ENCODE measurements around the gene NKX6-2.
"Not testable (repeated sequence)": the region's sequence is repeated elsewhere in the genome, so short reads cannot be mapped to it uniquely, and the experiment has no call there.

NKX6-2 gene

DNA sequence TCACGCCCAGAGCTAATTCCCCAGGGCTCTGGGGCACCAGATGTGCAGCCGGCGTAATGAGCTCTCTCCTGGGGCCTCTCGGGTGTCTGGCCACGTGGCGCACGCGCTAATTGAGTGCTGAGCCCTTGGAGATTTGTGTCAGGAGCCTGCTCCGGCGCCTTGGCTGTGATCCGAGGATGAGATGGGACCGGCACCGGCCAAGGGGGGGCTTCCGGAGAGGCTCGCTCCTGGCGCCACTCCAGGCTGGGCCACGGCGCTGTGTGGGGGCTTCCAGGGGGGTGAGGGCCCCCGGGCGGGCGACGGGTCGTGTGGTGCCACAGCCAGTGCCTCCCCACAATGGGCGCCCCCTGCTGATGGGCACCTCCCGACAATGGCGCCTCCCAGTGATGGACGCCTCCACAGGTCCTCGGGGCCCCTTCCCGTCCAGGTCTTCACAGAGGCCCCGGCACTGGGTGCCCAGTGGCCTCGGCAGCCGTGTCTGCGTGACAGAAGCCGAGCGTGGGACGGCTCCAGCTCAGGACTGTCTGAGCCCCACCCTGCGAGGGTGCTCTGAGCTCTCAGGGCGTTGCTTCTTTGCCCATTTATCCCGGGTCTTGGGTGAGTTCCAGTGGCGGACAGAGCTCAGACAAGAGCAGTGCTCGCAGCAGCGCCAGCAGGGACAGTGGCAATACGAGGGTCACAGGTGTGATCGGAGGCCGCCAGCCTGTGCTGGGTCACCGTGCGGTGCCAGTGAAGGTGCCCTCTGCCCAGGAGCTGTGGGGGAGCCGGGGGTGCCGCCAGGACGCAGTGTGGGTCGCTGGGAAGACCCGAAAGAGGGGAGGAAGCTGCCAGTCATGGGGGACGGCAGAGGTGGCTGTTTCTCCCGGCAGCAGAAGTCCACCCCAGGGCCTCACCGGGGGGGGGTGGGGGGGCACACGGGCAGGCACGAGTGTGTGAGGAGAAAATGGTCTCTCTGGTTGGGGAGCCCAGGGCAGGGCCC, 8.2 kb upstream of the NKX6-2 start:
- no peak for DNase-seq

DNA sequence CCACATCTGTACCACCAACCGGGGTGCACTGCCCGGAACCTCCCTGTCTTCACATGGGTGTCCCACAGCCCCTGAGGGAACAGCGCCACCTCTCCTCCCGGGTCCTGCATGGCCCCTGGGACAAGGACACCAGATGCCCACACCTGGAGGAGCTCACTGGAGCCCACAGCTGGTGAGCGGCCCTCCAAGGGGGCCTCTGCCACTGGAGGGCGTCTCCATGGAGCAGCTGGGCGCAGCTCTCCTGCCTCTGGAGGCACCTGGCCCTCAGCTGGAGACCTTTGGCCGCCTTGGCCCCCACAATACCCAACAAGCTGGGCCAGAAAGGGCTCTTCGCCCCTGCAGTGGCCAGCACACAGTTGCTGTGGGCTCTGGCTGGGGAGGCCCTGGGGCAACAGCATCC, 7.3 kb upstream of the NKX6-2 start:
- no peak for DNase-seq

DNA sequence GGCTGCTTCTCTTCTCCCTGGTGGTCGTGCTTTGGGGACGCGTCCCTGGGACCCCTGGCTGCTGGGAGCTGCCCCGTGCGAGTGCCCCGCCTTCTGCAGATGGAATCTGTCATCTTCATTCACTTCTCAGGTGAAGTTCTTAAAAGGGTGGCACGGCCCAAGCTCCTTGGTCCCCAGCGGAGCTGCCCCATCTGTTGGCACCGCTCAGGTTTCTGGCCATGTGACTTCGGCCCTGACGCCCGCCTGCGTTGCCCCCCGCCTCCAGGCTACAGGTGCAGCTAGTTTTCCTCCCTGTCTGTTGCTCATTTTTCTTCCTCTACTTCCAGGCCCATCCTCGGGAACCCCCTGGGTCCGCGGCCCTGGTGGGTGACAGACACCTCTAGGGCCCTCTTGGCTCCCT, 6.8 kb upstream of the NKX6-2 start:
- DNase-seq, result no peak

DNA sequence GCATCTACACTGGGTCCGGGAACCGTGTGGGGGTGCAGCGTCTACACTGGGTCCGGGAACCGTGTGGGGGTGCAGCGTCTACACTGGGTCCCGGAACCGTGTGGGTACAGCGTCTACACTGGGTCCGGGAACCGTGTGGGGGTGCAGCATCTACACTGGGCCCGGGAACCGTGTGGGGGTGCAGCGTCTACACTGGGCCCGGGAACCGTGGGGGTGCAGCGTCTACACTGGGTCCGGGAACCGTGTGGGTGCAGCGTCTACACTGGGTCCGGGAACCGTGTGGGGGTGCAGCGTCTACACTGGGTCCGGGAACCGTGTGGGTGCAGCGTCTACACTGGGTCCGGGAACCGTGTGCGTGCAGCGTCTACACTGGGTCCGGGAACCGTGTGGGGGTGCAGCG, 6.2 kb upstream of the NKX6-2 start:
- DNase-seq, result not testable (repeated sequence)

DNA sequence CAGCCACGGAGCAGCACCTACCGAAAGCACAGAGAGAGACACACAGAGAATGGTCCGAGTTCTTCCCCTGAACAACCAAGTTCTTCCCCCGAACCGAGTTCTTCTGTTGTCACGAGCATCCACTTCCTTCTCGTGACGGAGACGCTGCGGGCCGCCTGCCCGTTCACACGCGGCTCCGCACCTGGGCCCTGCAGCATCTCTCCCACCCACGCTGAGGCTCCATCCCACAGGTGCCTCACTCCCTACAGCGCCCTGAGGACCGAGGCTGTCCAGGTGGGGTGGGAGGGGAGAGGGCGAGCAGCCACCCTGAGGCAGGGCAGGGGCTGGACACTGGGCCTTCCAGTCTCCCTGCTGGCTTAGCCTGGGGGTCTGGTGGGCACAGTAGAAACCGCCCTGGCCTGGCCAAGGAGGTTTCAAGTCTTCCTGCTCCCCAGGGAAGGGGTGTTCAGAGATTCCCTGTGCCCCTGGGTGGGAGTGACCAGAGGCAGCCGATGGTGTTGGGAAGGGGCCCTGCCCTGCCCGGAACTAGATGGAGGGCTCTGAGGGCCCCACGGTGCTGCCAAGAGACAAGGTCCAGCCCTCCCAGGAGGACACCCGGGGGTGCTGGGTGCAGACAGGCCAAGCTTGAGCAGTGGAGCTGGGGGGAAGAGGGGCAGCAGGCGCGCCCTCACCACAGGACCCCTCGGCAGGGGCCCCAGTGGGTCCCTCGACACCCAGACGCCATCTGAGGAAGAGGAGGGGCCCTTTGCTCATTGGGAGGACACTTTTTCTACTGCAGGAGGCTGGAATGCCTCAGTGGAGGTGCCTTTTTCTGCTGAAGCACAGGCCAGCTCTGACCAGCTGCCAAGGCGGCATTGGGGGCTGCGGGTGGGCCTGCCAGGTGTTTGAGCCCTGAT, 5.2 kb upstream of the NKX6-2 start:
- no peak for DNase-seq

DNA sequence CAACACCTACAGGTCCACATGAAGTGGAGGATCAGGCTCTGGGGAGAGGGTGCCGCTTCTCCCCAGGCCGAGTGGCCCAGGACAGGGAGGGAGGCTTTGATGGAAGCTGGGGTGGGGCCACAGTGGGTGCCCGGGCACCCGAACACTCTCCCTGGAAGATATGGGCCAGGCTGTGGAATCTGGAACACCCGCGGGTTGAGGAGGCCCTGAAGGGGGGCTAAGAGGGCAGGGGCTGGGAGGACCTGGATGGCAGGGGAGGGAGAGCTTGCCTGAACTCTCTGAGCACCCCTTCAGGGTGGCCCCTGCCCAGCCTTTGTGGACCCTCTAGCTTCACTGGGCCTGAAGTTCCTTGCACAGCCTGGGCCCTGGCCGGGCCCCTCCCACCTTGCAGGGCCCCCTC, 4.5 kb upstream of the NKX6-2 start:
- DNase-seq, result no peak

DNA sequence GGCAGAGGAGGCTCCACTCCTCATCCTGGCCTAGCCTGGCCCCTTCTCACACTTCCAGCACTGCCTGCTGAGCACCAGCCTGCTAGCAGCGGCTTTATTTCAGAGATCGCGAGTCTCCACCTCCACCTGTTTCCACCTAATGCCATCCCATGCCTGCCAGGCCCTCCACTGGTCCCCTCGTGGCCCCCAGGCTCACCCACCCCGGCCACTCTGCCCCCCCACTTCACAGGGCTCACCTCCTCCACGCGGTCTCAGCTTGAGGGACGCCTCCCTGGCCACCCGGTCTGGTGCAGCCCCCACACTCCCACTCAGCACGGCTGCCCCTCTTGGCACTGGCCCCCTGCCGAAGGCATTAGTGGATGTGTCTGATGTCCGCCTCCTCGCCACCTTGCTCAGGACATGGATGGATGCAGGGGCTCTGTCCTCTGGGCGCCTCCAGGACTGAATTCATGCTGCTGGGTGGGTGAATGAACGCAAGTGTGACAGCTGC, 3.8 kb upstream of the NKX6-2 start:
- DNase-seq, result no peak

DNA sequence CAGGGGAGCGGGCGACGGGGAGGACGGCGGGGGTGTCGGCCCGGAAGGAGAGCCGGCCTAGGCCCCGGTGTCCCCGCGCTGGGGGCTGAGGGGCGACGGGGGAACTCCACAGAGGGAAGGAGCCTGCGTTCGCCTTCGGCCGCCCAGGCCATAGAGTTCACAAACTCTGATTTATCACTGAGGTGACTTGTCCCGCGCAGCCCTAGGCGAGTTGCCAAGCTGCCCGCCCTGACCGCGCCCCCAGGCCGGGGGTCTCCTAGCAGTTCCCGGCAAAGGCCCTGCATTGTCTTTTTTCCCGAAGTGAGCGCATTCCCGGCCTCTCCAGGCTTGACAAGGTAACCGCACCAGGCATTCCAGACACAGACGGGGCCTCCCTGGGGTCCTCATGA, 2.9 kb upstream of the NKX6-2 start:
- DNase-seq, result no peak

DNA sequence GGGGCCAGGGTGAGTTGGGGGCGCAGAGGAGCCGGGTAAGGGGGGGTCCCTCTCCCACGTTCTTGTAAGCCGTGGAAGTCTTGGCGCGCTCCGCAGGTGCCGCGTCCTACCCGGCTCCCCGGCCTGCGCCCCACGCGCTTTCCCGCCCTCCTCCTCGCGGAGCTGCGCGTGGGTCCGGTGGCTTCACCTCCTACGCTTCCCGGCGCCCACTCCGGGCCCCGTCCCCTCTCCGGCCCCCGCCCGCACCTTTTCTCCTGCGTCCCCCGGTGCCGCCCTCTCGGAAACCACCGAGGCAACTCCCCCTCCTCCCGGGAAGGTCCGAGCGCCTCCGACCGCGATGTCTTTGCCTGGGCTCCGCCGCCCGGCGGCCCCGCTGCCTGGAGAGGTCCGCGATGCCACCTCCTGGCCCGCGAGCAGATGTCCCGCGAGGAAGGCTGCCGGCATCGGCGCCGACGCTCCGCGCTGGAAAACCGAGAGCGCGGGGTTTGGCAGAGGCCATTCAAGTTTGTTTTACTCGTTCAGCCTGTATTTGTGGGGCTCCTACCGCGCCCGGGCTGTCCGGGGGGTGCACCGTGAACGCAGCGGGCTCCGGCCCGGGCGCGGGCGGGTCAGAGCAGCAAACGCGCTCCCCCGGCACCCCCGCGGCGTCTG, 2.4 kb upstream of the NKX6-2 start:
- DNase-seq, result no peak

DNA sequence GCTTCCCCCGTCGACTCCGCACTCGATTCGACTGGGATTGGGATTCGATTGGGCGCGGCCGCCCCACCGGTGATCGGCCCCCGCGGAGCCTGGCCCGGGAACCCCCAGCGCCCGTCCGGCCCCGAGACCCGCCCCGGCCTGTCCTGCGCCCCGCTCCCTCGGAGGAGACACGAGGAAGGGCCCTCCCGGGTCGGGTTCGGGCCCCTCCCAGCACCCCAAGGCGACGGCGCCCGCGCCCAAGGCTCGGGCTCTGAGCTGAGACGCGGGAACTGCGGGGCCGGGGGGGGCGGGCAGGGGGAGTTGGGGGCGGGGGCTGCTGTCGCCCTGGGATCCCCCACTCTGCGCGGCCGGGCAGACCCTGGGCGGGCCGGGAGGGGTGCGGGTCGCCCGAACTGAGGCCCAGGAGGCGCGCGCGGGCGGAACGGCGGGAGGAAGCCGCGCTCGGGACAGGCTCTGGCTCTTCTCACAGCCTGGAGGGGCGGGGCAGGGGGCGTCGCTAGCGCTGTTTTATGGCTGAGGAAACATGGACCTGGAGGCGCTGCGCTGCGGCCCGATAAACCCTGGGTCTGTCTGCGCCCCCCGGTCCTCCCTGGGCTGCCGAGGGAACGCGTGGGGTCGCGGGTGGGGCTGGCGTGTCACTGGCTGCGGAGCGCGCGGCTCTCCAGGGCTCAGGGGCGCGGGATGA, 1.7 kb upstream of the NKX6-2 start:
- no peak for DNase-seq

DNA sequence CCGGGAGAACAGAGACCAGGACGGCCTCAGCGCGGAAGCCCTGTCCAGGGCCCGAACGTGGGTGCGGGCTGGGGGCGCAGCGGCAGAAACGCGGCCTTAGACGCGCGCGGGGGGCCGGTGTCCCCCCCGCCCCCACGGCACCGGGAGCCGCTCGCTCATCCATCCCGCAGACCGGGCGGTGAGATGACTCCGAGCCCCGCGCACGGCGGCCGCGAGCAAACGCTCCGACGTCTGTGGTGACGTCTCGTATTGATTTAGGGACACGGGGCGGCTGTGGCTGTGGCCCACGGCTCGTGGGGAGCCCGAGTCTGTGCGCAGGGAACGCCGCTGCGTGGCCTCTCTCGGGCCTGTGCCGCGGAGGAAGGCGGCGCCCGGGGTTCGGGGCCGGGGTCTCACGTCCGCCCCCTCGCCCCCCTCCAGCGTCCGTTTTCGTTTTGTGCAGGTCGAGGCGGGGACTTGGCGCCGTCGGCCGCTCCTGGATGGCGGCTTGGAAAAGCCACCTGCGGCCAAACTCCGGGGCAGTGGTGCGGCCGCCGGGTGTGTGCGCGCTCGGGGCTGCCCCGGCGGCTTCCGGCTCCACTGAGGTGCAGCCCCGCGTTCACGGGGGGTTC, 1.0 kb upstream of the NKX6-2 start:
- no peak for DNase-seq

DNA sequence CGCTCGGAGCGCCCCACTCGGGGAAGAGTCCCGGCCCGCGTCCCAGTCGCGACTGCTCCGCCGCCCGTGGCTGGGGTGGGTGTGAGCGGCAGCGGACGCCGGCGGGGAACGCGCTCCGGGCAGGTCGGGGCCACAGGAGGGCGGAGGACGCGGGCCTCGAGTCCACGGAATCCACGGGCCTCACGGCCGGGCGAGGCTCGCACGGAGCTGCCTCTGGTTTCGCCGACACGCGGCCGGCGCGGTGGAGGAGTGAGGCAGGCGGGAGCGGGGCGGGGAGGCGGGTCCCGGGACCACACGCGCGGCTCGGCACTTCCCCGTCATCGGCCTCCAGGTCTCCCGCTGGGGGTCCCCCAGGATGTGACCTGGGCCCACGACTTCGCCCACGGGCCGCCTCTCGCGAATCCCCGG, 533 bp upstream of the NKX6-2 start:
- DNase-seq, result no peak

DNA sequence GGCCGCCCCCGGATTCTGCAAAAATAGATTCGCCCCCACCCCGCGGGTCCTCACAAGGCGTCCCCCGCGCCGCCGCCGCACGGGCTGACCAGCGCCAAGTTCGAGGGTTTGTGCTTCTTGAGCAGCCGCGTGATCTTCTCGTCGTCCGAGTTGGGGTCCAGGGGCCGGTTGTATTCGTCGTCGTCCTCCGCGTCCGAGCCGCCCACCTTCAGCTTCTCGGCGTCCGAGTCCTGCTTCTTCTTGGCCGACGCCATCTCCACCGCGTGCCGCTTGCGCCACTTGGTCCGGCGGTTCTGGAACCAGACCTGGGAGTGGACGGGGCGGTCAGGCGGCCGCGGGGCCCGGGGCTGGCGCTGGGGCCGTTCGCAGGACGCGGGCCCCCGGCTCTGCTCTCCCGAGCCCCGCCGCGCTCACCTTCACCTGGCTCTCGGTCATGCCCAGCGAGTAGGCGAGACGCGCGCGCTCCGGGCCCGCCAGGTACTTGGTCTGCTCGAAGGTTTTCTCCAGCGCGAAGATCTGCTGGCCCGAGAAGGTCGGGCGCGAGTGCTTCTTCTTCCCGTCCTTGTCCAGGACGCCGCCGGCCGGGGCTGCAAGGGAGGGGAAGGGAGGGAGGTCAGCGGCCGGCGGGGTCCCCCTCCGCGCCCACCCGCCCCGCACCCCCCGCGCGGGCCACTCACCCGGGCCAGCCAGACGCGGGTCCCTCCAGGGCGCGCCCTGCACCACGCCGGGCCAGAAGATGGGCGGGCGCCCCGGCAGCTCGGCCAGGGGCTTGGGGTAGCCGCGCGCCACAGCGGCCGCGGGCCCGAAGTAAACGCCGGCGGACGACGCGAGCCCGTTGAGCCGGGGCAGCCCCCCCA, 853 bp downstream of the NKX6-2 start:
- DNase-seq, result no peak

DNA sequence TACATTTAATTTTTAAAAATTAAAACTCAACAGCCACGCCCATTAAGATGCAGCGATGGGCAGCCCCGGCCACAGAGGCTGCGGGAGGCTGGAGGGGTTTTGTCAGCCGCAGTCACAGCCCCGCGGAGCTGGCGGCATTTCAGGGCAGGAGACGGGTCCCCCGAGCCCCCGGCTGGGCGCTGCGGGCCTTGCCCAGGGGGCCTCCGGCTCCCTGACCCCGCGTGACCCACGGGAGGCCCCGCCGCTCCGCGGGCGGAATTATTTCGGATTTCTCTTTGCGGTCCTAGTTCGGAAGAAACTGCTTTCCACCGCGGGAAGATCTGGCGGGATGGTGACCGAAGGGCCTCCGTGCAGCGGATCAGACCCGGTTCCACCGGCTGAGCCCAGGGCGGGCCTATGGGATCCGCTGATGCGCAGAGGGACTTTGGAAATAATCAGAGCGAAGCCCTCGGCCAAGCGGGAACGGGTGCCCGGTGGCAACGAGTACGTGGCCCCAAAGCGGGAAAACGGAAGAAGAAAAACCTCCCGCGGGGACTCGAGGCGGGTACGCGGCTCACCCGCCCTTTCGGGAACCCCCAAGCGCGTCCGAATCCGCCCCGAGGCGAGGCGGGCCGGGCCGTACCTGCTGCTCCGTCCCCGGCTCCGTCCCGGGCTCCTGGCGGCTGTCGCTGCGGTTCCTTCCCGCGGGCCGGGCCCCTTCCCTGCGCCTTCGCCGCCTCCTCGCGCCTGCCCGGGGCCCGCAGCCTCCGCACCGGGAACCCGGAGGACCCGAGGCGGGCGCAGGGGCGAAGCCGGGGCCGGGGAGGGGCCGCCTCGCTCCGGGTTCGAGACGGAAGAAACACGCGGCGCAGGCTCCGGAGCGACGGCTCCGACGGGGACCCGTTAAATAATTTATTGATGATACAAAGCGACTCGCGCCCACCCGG, 1.7 kb downstream of the NKX6-2 start:
- DNase-seq, result no peak

DNA sequence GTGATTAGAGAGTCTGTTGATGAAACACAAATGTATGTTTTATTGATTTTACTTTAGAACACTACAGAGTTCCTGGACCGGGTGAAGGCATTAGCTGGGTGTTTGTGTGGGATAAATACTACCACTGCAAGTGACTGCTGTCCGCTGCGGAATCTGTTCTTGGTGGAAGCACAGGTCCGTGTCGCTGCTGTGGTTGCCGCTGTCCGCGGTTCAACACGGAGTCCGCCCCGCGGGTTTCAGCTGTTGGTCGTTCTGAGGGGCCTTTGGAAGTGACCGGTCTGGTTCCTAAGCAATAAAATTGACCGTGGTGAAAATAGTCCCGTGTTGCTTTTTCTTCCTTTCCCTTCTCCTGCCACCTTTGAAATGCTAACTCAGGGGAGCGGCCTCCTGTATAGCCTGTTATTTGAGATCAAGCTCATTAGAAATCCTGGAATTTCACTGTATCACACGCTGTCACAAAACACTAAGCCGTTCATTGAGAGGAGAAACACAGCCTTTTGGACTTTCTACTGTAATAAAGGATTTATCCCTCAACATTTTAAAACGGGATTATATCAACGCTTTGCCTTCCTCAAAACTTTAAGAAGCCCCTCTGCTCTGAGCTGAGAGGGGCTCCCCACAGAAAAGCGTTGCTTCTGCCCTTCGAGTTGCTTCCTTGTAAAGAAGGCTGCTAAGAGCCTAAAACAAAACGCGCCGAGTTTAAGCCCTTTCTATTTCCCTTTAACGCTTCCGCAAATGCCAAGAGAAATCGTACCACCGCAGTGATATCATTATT, 2.6 kb downstream of the NKX6-2 start:
- DNase-seq, result no peak

DNA sequence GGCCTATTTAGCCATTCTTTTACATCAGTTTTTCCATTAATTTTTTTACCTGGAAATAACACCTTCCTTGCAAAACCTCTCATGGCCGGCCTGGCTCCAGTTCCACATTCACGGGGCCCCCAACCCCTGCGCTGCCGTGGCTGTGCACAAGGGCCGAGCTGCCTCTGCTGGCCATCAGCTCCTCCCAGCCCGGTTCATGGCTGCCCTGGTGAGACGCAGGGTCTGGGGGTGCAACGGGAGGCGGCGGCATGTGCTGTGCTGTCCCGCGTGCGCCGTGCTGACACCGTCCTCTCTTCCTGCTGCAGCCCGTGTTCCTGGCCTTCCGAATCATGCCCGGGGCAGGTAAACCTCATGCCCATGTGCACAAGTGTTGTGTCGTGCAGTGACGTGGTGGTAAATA, 4.4 kb downstream of the NKX6-2 start:
- no peak for DNase-seq

DNA sequence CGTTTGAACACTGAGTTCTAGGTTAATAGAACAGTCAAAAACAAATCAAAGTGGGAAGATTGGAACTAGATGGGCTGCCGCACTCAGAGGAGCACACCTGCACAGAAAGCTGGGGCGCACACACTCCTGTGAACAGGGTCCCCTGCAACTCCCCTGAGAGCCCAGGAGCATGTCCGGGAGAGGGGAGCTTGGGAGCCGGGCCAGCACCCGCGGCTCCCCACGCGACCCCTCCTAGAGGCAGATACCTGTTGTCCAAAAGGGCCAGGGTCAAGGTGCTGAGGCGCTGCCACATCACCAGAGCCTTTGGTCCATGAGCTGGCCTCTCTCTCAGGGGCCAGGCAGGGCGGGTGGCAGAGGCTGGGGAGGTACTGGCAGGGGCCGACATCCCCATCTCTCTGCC, 5.6 kb downstream of the NKX6-2 start:
- no peak for DNase-seq

DNA sequence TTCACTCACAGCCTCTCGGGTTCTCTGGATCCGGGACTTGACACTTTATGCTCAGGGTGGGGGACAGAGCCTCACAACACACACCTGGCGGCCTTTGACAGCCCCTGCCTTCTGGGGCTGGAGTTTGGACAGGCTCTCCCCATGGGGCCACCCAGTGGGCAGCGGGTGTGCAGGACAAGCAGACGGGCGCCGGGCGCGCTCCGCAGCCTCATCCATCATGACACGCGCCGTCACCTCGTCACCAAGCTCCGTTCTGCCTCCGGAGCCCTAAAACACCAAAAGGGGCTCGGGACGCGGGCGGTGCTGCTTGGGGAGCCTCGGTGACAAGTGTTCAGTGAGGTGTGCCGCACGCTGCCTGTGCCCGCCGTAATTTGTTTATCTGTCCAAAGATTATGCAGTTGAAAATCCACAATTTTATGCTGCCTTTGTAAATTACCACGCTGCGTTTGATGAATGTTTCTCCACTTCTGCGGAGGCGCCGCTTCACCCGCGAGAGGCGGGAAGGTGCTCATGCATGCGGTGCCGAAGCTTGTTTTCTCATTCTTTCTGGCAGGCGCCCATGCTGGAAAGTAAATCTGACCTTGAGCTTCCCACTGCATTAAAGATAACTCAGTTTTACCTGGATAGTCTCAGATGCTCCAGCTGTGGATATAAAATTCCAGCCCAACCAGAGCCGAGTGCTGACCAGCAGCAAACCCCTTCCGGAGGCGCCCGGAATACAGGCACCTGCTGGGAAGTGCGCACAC, 6.2 kb downstream of the NKX6-2 start:
- DNase-seq, result no peak
